Rectal smooth muscle tissue (tissue), 1 donor: ENCODE measurements around the gene MPPED2.

Experiments
- H3K27ac ChIP-seq: one replicate; pipeline ENCODE4 v1.7.0; 2013; ENCODE audit warnings: low read depth, low read length, inconsistent platforms
- H3K27me3 ChIP-seq: one replicate; pipeline ENCODE4 v1.7.0; 2013; ENCODE audit warnings: low read length; ENCODE audit not compliant: control insufficient read depth, insufficient read depth
- H3K36me3 ChIP-seq: one replicate; pipeline ENCODE4 v1.7.0; 2013; ENCODE audit warnings: low read length; ENCODE audit not compliant: control insufficient read depth, insufficient read depth
- H3K4me1 ChIP-seq: one replicate; pipeline ENCODE4 v1.7.0; 2013; ENCODE audit warnings: low read length; ENCODE audit not compliant: control insufficient read depth, insufficient read depth
- H3K4me3 ChIP-seq: one replicate; pipeline ENCODE4 v1.7.0; 2013; ENCODE audit warnings: low read length
- H3K9ac ChIP-seq: one replicate; pipeline ENCODE4 v1.7.0; 2013; ENCODE audit warnings: low read length

The MPPED2 gene, protein sequence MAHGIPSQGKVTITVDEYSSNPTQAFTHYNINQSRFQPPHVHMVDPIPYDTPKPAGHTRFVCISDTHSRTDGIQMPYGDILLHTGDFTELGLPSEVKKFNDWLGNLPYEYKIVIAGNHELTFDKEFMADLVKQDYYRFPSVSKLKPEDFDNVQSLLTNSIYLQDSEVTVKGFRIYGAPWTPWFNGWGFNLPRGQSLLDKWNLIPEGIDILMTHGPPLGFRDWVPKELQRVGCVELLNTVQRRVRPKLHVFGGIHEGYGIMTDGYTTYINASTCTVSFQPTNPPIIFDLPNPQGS

DNA sequence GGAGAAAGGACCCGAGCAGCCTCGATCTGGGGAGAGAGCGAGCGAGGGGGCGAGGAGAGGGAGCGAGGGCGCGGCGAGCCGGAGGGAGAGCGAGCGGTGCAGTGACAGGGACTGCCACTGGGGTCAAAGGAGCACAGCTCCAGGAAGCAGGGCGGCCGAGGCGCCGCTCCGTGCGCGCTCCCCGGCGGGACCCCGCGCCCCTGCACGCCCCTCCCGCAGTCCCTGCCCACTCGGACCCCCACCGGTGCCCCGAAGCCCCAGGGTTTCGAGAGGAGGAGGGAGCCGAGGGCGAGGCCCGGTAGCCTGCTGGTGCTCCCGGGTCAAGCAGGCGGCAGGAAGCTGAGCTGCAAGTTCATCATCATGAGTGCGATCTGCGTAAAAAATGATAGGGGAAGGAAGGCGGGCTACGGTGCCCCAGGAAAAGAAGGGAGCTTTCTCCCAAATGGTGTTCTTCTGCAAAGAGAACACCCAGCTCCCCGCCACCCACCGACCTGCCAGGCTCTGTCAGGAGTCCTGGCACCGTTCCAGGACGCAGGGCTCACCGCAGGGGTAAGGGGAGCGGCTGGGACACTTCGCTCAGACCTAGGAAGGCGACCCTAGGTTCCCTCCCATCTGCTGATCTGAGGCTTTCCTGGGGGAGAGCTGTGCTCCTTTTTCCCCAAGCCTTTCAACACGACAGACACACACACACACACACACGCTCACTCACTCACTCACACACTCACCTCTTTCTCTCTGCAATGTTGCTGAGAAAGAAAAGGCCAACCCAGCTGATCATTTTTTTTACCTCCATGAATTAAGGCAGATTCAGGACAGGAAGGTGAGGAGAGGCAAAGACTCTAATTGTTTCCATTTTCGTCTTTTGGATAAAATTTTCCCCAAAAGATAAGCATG lies at the start of gene MPPED2:
Gene MPPED2 (minus strand): TSS at position 103 of the 894 bp plus-strand sequence. CDS start 5,980 bp downstream, outside the sequence.
- H3K4me3 ChIP-seq, result peak within 1 kb of the TSS; percentile 61
- peaks cover 2% of the 10 kb centered on the region for H3K4me1 ChIP-seq
- H3K27me3 ChIP-seq, result no peaks in the 10 kb centered on the region
- H3K27ac ChIP-seq, result peak within 1 kb of the TSS; percentile 88
- no peaks in the 10 kb centered on the region for H3K36me3 ChIP-seq
- no peak within 1 kb of the TSS for H3K9ac ChIP-seq

DNA sequence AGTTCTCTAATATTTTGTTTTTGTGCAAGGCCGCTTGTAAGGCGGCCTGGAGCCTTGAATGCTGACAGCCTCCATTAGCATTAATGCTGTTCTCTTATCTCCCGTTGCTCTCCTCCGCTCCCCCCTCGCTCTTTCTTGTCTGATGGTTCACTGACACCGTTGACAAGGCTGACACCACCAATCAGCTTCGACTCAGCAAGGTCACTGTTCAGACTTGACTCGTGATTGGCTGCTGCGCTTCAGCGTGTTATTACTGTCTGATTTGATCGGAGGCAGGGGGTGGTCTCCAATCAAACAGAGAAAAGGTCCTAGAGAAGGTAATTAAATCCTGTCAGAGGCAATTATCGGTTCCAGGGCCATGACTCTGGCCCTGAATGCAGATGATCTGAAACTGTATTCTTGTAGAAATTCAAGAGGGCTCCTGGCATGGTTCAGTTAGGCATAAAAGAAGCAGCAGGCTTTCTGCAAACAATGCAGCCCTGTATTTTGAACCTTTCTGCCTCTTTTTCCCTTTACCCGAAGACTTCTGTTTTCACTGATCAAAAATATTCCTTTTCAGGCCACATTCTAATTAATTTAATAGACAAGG lies 49.3 kb upstream of the MPPED2 start:
- no peak overlapping the region for H3K27ac ChIP-seq
- no peaks in the 10 kb centered on the region for H3K27me3 ChIP-seq
- H3K9ac ChIP-seq, result no peak overlapping the region
- no peaks in the 10 kb centered on the region for H3K36me3 ChIP-seq
- no peaks in the 10 kb centered on the region for H3K4me1 ChIP-seq
- no peak overlapping the region for H3K4me3 ChIP-seq

DNA sequence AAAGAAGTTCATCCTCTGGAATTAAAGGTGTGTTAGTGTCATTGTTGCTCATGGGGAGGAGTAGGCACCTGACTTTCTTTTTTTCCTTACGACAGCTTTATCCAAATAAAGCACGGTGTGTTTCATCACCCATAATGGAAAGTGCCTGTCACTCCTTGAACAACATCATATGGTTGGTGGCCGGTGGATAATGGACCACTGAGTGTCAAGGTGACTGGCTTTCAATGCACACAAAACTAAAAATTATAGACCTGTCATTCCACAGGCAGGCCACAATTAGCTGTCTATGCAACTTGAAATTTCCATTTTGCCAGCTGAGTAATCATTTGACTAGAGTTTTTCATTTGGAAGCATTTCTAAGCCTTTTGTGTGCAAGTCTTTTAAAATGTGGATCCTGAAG lies 45.0 kb upstream of the MPPED2 start:
- Histone ChIP-seq H3K4me3 (no peak overlapping the region), H3K9ac (no peak overlapping the region), H3K27me3 (no peaks in the 10 kb centered on the region), H3K27ac (no peak overlapping the region), H3K36me3 (no peaks in the 10 kb centered on the region), H3K4me1 (no peaks in the 10 kb centered on the region)

DNA sequence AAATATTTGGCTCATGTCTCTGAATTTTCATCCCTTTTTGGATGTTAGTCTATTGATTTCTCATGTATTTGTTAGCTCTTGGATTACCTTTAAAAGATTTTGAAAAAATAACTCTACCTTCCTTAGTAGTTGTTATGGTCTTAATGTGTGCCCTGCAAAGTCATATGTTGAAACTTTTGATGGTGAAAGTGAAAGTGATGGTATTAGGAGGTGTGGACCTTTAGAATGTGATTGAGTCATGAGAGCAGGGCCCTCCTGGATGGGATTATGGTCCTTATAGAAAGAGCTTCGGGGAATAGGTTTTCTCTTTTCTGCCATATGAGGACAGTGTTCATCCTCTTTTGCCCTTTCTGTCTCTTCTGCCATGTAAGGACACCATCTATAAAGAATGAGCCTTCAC lies 33.6 kb upstream of the MPPED2 start:
- no peak overlapping the region for H3K4me3 ChIP-seq
- H3K9ac ChIP-seq, result no peak overlapping the region
- no peaks in the 10 kb centered on the region for H3K27me3 ChIP-seq
- H3K4me1 ChIP-seq, result no peaks in the 10 kb centered on the region
- no peaks in the 10 kb centered on the region for H3K36me3 ChIP-seq
- no peak overlapping the region for H3K27ac ChIP-seq

DNA sequence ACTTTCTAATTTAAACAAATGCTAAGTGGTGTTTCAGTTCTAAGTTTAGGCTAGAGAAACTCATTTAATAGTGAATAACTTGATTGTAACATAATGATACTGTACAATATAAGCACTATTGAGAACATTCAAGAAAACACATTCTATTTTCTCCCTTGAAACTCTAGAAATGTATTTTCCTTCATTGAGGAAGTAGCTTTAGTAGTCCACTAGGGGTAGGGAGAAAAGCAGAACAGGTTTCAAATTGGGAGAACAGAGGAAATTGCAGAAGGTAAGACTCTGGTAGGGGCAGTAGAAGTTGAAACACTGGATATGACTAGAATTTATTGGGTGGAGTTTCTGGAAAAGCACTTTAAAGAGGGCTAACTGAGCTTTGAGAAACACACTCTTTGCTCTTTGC lies 31.6 kb upstream of the MPPED2 start:
- Histone ChIP-seq H3K27ac (no peak overlapping the region), H3K9ac (no peak overlapping the region), H3K27me3 (no peaks in the 10 kb centered on the region), H3K4me1 (no peaks in the 10 kb centered on the region), H3K4me3 (no peak overlapping the region), H3K36me3 (no peaks in the 10 kb centered on the region)

DNA sequence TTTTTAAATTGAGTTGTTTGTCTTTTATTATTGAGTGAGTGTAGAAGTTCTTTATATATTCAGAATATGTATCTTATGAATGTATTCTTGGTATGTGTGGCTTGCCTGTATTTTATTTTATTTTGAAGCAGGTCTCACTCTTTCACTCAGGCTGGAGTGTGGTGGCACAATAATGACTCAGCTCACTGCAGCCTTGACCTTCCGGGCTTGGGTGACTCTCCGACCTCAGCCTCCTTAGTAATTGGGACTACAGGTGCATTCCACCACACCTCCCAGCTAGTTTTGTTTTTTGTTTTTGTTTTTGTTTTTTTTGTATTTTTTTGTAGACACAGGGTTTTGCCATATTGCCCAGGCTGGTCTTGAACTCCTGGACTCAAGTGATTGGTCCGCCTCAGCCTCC lies 24.5 kb upstream of the MPPED2 start:
- H3K36me3 ChIP-seq, result no peaks in the 10 kb centered on the region
- H3K4me3 ChIP-seq, result no peak overlapping the region
- H3K9ac ChIP-seq, result no peak overlapping the region
- H3K4me1 ChIP-seq, result no peaks in the 10 kb centered on the region
- no peak overlapping the region for H3K27ac ChIP-seq
- H3K27me3 ChIP-seq, result no peaks in the 10 kb centered on the region

DNA sequence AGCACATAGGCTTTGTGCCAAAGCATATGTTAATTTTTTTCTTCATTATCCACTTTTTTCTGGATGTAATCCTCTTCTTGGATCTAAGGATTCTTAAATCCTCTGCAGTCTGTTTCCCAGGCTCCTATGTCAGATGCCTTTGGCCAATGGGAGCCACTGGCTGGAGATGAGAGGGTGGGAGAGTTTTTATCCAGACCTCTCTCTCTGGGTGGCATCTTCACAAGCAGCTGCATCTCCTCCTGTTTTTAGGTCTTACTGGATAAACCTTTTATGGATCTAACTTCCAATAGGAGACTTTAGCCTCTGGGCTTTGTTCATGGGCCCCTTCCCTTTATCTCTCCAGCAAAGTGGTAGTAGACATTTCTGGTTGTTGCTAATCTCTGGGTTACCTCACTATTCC lies 22.4 kb upstream of the MPPED2 start:
- no peaks in the 10 kb centered on the region for H3K4me1 ChIP-seq
- no peak overlapping the region for H3K27ac ChIP-seq
- no peaks in the 10 kb centered on the region for H3K36me3 ChIP-seq
- no peaks in the 10 kb centered on the region for H3K27me3 ChIP-seq
- no peak overlapping the region for H3K4me3 ChIP-seq
- H3K9ac ChIP-seq, result no peak overlapping the region

DNA sequence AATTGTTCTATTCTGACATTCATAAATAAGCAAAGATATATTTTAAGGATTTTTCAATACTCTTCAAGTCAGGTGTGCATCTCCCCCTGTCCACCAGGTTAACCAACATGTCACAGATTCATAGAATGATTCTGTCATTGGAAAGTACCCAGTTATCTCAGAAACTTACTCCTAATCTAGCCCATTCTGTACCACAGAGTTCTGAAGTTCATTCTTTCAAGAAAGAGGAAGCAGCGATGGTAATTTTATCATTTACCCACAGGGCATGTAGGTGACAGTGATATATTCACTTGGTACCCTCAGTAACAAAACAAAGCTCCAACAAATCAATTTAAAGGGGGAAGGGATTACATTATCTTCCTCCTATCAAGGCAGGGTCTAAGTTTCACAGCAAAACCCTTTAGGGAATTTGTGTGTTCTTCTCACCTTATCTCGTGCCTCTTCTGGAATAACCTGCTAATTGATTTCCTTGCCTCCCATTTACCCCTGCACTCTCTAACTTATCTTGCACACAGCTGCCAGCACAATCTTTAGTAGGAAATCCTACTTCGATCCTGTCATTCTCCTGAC lies 19.0 kb upstream of the MPPED2 start:
- no peaks in the 10 kb centered on the region for H3K4me1 ChIP-seq
- H3K36me3 ChIP-seq, result no peaks in the 10 kb centered on the region
- H3K27ac ChIP-seq, result no peak overlapping the region
- H3K4me3 ChIP-seq, result no peak overlapping the region
- H3K27me3 ChIP-seq, result no peaks in the 10 kb centered on the region
- H3K9ac ChIP-seq, result no peak overlapping the region

DNA sequence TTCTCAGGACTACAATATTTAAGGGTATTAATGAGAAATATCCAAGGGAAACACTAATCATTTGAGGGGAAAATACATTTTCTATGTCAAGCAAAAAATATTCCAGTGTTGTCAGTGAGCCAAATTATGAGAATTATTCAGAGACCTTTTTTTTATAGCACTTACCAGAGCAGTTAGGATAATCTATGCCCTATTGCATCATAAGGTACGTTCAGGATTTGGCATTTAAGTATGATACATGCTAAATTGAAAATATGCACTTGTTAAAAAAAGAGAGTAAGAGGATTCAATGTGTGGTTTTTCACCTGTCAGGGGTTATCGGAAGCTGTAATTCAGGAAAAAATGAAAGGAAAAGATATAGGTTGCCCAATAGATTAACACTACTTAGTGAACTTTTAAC lies 17.2 kb upstream of the MPPED2 start:
- Histone ChIP-seq H3K27ac (no peak overlapping the region), H3K27me3 (no peaks in the 10 kb centered on the region), H3K4me3 (no peak overlapping the region), H3K36me3 (no peaks in the 10 kb centered on the region), H3K9ac (no peak overlapping the region), H3K4me1 (no peaks in the 10 kb centered on the region)

DNA sequence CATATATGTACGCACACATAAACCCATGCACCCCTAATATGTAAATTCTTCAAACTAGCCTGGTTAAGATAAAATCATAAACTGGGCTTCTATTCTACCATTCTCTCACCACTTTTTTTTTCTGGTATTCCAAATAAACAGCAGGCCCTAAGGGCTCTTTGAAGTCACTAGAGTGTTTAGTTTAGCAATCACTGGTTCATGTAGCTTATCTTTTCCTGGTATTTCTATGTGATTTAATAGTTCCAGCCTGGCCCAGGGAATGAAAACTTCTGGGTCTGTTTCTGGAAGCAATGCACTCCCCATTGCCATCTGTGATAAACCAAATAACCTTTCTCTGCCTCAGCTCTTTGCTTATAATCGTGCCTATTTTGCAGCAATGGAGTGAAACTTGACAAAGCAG lies 10.7 kb upstream of the MPPED2 start:
- Histone ChIP-seq H3K27ac (no peak overlapping the region), H3K9ac (no peak overlapping the region), H3K27me3 (no peaks in the 10 kb centered on the region), H3K36me3 (no peaks in the 10 kb centered on the region), H3K4me3 (no peak overlapping the region), H3K4me1 (peaks cover 8% of the 10 kb centered on the region)

DNA sequence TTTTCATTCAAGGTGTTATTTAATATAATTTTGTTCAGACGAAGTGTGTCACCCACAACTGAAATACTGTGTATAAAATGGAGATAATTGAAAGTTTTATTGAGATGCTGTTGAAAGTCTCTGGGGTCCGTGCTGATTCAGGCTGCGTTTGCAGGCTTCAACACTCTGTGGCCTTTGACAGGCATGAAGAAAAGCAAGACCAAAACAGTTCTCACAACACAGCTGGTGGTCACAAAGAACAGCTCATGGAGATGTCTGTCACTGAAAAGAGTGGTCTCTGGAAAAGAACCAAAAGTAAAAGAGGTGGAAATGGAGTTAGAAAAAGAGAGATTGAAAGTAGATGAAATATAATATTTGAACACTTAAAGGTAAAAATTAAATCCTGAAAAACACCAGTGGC lies 9.8 kb upstream of the MPPED2 start:
- no peak overlapping the region for H3K4me3 ChIP-seq
- no peaks in the 10 kb centered on the region for H3K27me3 ChIP-seq
- H3K4me1 ChIP-seq, result peaks cover 8% of the 10 kb centered on the region
- H3K27ac ChIP-seq, result no peak overlapping the region
- no peak overlapping the region for H3K9ac ChIP-seq
- H3K36me3 ChIP-seq, result no peaks in the 10 kb centered on the region

DNA sequence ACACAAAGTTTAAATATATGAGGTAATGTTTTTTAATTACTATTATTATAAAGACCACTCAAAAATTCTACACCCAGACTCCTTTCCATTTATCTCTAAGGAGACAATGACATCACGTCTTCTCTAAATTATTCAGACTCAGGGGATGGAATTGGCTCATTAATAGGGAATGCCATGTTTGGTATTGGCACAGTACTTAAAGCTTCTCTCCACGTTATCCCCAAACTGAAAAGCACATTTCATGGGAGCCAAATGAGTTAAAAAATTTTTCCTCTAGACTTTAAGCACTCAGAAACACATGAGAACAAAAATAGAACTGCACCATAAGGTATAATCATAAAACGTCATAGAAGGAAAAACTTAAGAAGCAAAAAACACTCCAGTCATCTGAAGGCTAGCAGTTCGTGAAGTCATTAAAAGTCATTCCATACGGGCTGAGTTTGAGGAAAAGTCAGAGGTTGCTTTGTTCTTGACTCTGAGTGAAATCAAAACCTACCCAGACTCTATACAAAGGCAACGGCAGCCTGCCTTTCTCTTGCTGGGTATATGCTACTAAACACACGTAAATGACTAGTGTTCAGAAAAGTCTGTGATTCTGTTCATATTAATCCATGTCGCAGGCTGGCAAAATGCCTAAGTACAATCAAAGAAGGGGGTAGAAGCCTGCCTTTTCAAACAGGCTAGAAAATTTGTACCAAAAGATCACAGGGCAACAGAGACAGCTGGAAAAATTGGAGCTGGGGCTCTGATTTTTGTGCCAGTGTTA lies 8.7 kb upstream of the MPPED2 start:
- Histone ChIP-seq H3K4me1 (peaks cover 8% of the 10 kb centered on the region), H3K36me3 (no peaks in the 10 kb centered on the region), H3K9ac (no peak overlapping the region), H3K4me3 (no peak overlapping the region), H3K27ac (peak overlapping the region; percentile 78), H3K27me3 (no peaks in the 10 kb centered on the region)
